ENCODE measurements around the gene SNX6.

- TF ChIP-seq, protein P1, sequence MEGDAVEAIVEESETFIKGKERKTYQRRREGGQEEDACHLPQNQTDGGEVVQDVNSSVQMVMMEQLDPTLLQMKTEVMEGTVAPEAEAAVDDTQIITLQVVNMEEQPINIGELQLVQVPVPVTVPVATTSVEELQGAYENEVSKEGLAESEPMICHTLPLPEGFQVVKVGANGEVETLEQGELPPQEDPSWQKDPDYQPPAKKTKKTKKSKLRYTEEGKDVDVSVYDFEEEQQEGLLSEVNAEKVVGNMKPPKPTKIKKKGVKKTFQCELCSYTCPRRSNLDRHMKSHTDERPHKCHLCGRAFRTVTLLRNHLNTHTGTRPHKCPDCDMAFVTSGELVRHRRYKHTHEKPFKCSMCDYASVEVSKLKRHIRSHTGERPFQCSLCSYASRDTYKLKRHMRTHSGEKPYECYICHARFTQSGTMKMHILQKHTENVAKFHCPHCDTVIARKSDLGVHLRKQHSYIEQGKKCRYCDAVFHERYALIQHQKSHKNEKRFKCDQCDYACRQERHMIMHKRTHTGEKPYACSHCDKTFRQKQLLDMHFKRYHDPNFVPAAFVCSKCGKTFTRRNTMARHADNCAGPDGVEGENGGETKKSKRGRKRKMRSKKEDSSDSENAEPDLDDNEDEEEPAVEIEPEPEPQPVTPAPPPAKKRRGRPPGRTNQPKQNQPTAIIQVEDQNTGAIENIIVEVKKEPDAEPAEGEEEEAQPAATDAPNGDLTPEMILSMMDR (IDR thresholded peaks at IDR 0.05 in 2 of 3, conservative IDR thresholded peaks at IDR 0.05 in 1 of 3; ENCODE audit: control insufficient read depth in 2 of 3, extremely low read depth in 1 of 3, insufficient read depth in 1 of 3, low read depth in 3 of 3, low read length in 3 of 3): no peak
- no peak for TF ChIP-seq JUND (IDR thresholded peaks at IDR 0.05; ENCODE audit: low read depth, low read length)
- no peak for TF ChIP-seq PKNOX1 (IDR thresholded peaks at IDR 0.05)
- TF ChIP-seq POLR2A (IDR thresholded peaks at IDR 0.05; ENCODE audit: low read depth, low read length): no peak
- no peak for TF ChIP-seq RCOR1 (conservative IDR thresholded peaks at IDR 0.05; ENCODE audit: low read depth, low read length)
- no peak for TF ChIP-seq EED (IDR thresholded peaks at IDR 0.05; ENCODE audit: low read depth)
- TF ChIP-seq STAT1 (conservative IDR thresholded peaks at IDR 0.05): no peak
- no peak for TF ChIP-seq NFIC (IDR thresholded peaks at IDR 0.05; ENCODE audit: low read depth, low read length)
- no peak for TF ChIP-seq ZZZ3 (IDR thresholded peaks at IDR 0.05; ENCODE audit: control insufficient read depth, insufficient read length, low read depth)
- TF ChIP-seq HDAC2 (IDR thresholded peaks at IDR 0.05): no peak
- TF ChIP-seq CHD1 (IDR thresholded peaks at IDR 0.05; ENCODE audit: low read depth, low read length): no peak
- no peak for TF ChIP-seq RAD21 (IDR thresholded peaks at IDR 0.05; ENCODE audit: insufficient read depth, low read depth, low read length)
- TF ChIP-seq EZH2 (IDR thresholded peaks at IDR 0.05; ENCODE audit: borderline replicate concordance, control insufficient read depth, low read depth, low read length): no peak
Measured at GRCh38 chr14:34620115-34620514, 9.8 kb downstream of the SNX6 start.
